Measurements from ENCODE around the gene EIF1AD.

Gene EIF1AD

DNA sequence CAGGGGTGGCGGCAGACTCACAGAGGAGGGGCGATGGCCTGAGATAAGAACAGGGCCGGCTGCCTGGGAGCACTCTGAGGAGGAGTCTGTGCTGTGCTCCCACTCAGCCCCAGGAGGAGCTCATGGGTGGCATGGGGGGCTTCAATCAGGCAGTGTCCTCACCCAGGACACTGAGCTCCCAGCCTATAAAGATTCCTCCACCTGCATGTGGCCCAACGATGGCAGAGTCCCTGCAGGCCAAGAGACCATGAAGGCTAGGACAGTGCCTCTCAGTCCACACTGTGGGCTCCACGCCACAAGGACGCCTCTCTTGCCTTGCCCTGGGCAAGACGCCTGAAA lies 11.8 kb upstream of the EIF1AD start:
- H3K79me2 ChIP-seq: no peaks in the 10 kb centered on the region
- H3K27me3 ChIP-seq (ENCODE audit: control insufficient read depth, insufficient read depth, low read length): no peaks in the 10 kb centered on the region
- no peak for TF ChIP-seq CTCF (IDR thresholded peaks at IDR 0.05)
- H3K27ac ChIP-seq: no peak overlapping the region
- no peak overlapping the region for H2AFZ ChIP-seq
- H3K4me3 ChIP-seq (ENCODE audit: low read depth, low read length): no peak overlapping the region
- H3K9me3 ChIP-seq (ENCODE audit: control insufficient read depth, low read length): no peaks in the 10 kb centered on the region
- no peak overlapping the region for H3K9ac ChIP-seq
- peaks cover 14% of the 10 kb centered on the region for H3K4me1 ChIP-seq
- no peak overlapping the region for H3K4me2 ChIP-seq (ENCODE audit: low read length)
- H3K36me3 ChIP-seq (ENCODE audit: control insufficient read depth, insufficient read depth, low read length): no peaks in the 10 kb centered on the region

- Histone ChIP-seq H3K9me3 (ENCODE audit: control insufficient read depth, low read length) (no peaks in the 10 kb centered on the region), H3K27ac (no peak overlapping the region), H3K4me1 (peaks cover 14% of the 10 kb centered on the region), H3K4me3 (ENCODE audit: low read depth, low read length) (no peak overlapping the region), H3K4me2 (ENCODE audit: low read length) (no peak overlapping the region), H3K79me2 (no peaks in the 10 kb centered on the region), H2AFZ (no peak overlapping the region), H3K9ac (no peak overlapping the region), H3K27me3 (ENCODE audit: control insufficient read depth, insufficient read depth, low read length) (no peaks in the 10 kb centered on the region), H3K36me3 (ENCODE audit: control insufficient read depth, insufficient read depth, low read length) (no peaks in the 10 kb centered on the region)
- TF ChIP-seq CTCF (IDR thresholded peaks at IDR 0.05): no peak
Observed at GRCh38 chr11:66012946-66013761, 11.2 kb upstream of the EIF1AD start.

DNA sequence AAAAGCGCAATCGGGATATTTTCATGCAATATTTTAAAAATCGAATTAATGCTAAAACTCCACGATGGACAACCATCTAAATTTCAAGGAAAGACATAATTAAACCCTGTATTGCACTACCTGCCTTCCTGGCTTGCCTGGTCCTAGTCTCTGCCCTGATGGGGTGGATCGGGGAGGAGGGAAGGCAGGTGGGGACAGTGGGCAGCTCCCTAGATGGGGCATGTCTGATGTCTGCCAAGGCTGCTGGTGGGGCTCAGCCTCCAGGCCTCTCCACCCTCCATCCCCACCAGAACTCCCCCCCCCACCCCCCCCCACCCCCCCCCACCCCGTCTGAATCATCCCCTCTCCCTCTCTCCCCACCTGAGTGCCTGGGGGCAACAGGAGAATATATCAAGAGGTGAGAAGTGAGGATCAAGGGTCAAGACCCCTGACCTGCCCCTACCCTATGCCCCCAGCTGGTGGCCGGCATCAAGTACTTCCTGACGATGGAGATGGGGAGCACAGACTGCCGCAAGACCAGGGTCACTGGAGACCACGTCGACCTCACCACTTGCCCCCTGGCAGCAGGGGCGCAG lies 10.5 kb upstream of the EIF1AD start:
- Histone ChIP-seq H3K4me3 (ENCODE audit: low read depth, low read length) (no peak overlapping the region), H3K27me3 (ENCODE audit: control insufficient read depth, insufficient read depth, low read length) (no peaks in the 10 kb centered on the region), H3K27ac (no peak overlapping the region), H3K79me2 (no peaks in the 10 kb centered on the region), H2AFZ (peak overlapping the region; percentile 75), H3K36me3 (ENCODE audit: control insufficient read depth, insufficient read depth, low read length) (no peaks in the 10 kb centered on the region), H3K4me1 (peaks cover 14% of the 10 kb centered on the region), H3K9ac (no peak overlapping the region), H3K4me2 (ENCODE audit: low read length) (no peak overlapping the region), H3K9me3 (ENCODE audit: control insufficient read depth, low read length) (no peaks in the 10 kb centered on the region)
- TF ChIP-seq CTCF (IDR thresholded peaks at IDR 0.05): no peak

GRCh38 chr11:66011785-66012303 lies 9.9 kb upstream of the EIF1AD start, which contains the start of gene CST6:
CST6 (plus strand) TSS chr11:66012008; CDS start chr11:66012045, 37 bp downstream.
- no peak within 1 kb of the TSS for H3K4me2 ChIP-seq (ENCODE audit: low read length)
- TF ChIP-seq CTCF (IDR thresholded peaks at IDR 0.05): no peak
- H3K4me1 ChIP-seq: peaks cover 14% of the 10 kb centered on the region
- no peak within 1 kb of the TSS for H3K4me3 ChIP-seq (ENCODE audit: low read depth, low read length)
- H3K79me2 ChIP-seq: no peaks in the 10 kb centered on the region
- H3K9ac ChIP-seq: no peak within 1 kb of the TSS
- no peaks in the 10 kb centered on the region for H3K27me3 ChIP-seq (ENCODE audit: control insufficient read depth, insufficient read depth, low read length)
- H2AFZ ChIP-seq: peak within 1 kb of the TSS; percentile 75
- no peaks in the 10 kb centered on the region for H3K36me3 ChIP-seq (ENCODE audit: control insufficient read depth, insufficient read depth, low read length)
- H3K27ac ChIP-seq: no peak within 1 kb of the TSS
- no peaks in the 10 kb centered on the region for H3K9me3 ChIP-seq (ENCODE audit: control insufficient read depth, low read length)
